Heart left ventricle (tissue), 13 donors: Measurements from ENCODE around the gene C12orf76.

Experiments used
- POLR2A ChIP-seq, 2 donors: fragments of 450-650 bp; IDR thresholded peaks; one replicate each; pipeline ENCODE4 v1.6.1; 2017; ENCODE audit warnings: antibody characterized with exemption in 2 of 2, mild to moderate bottlenecking in 2 of 2, moderate library complexity in 2 of 2
- TF ChIP-seq, protein P1 (sequence below), 12 donors: fragments of 200-600 bp; sonication (generic) in 4 of 12; IDR thresholded peaks; one replicate each; pipeline versions ENCODE4 v1.5.0 to v1.8.0; 2018 to 2022; ENCODE audit warnings: antibody characterized with exemption in 12 of 12, mild to moderate bottlenecking in 5 of 12
- donor health status: ischemic (EF 13 %, LVEDD 7.1; RV severe dilation, severe dysfunction).
- donor health status: DM: no; HTN: yes; CAD: no.
- donor health status: DM: no; HTN: no; CAD: no.
- donor health status: ischemic (EF 25% LVEDD 6.9; RV normal size, moderate dysfunction).
- donor health status: ischemic (EF 25% LVEDD 5.7; RV mildly dilated, moderate dysfunction).
- donor health status: ischemic (EF 35%, LVEDD 5.7; RV mildly dilated, moderate dysfunction).
- donor health status: nonischemic (EF 11% LVEDD 7.7; RV severe dilation, severe dysfunction).
- donor health status: DM: yes; HTN: yes; CAD: no.
- donor health status: PGD.
- donor health status: ischemic (EF 29% LVEDD 5.4; RV normal size, mild dysfunction).
- donor health status: nonischemic (EF 23%, LVEDD 6.1; RV moderate dilation, normal function).

DNA sequence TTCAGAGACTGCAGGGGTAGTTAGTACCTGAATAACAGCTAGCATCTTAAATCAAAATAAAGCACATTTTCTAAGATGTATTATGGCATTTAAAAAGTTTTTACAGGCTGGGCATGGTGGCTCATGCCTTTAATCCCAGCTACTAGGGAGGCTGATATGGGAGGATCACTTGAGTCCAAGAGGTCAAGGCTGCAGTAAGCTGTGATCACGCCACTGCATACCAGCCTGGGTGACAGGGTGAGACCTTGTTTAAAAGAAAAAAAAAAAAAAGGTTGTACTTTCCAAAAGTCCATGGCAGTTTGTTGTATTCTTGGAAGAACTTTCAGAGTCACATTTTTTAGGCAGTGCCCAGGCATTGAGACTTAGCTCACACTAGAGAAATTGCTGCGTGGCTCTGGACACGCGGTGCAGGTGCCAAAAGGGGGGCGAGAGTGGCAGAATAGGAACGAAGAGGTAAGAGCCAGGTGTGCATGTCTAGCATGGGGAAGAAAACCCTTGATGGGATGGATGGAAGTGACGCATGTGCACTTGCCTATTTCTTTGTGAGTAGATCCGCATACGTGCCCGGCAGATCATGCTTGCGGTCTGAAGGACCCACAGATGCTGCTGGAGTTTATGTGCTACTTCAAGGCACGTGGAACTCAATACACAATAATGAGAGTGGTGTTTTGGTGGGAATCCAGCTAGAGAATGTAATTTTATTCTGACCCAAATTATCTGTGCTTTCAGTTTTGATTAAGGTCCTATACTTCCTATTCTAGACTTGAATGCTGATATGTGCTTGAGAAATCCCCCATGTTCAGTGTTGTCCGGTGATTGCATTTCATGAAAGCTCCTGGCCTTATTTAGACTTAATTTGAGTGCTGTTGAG, 37.2 kb downstream of the C12orf76 start:
- TF ChIP-seq, protein P1, sequence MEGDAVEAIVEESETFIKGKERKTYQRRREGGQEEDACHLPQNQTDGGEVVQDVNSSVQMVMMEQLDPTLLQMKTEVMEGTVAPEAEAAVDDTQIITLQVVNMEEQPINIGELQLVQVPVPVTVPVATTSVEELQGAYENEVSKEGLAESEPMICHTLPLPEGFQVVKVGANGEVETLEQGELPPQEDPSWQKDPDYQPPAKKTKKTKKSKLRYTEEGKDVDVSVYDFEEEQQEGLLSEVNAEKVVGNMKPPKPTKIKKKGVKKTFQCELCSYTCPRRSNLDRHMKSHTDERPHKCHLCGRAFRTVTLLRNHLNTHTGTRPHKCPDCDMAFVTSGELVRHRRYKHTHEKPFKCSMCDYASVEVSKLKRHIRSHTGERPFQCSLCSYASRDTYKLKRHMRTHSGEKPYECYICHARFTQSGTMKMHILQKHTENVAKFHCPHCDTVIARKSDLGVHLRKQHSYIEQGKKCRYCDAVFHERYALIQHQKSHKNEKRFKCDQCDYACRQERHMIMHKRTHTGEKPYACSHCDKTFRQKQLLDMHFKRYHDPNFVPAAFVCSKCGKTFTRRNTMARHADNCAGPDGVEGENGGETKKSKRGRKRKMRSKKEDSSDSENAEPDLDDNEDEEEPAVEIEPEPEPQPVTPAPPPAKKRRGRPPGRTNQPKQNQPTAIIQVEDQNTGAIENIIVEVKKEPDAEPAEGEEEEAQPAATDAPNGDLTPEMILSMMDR (IDR thresholded peaks at IDR 0.05): no peak
- no peak for TF ChIP-seq POLR2A (IDR thresholded peaks at IDR 0.05)
